ENCODE measurements around the gene GARNL3.

The GARNL3 gene

DNA sequence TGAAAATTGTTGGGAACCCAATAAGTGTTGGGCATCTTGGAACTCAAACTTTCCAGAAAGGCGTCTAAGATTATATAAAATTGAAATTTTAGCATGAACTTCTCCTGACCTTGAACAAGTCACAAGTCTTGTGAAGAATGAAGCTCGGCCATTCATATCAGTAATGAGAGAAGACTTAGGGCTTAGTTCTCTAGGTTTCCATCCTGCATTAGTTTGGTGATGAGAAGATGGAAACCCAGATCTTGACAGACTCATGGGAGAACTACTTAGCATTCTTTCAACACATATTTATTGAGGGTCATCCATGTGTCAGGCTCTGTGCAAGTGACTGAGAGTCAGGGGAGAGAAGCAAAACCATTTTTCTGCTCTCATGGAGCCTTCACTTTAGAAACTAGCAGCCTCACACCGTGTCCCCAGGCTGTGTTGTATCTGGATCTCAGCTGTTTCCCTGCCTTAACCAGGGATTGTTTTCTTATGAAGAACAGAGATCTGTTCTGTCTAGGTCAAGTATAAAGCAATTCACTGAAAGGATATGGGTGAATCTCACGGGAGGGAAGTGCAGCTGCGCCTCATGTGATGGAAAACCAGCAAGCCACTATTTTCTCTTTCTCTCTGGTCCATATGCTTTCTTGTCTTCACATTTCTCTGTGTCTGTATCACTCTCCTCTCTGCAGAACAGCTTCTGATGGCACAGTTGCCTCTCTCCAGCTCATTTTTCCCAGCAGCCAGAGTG lies 3.4 kb downstream of the GARNL3 start:
- no peak overlapping the region for H3K9ac ChIP-seq
- no peak overlapping the region for H3K4me3 ChIP-seq (ENCODE audit: low read depth, low read length)

GRCh38 chr9:127269449-127269848 lies 4.9 kb downstream of the GARNL3 start:
- H2AFZ ChIP-seq, result no peak overlapping the region
- H3K27me3 ChIP-seq (ENCODE audit: control insufficient read depth, insufficient read depth, low read length), result no peaks in the 10 kb centered on the region
- no peaks in the 10 kb centered on the region for H3K9me3 ChIP-seq (ENCODE audit: control insufficient read depth, low read length)
- no peaks in the 10 kb centered on the region for H3K36me3 ChIP-seq (ENCODE audit: control insufficient read depth, insufficient read depth, low read length)
- peaks cover 13% of the 10 kb centered on the region for H3K4me1 ChIP-seq
- H3K79me2 ChIP-seq, result no peaks in the 10 kb centered on the region
- H3K4me2 ChIP-seq (ENCODE audit: low read length), result no peak overlapping the region
- no peak overlapping the region for H3K27ac ChIP-seq
- TF ChIP-seq, protein P1, sequence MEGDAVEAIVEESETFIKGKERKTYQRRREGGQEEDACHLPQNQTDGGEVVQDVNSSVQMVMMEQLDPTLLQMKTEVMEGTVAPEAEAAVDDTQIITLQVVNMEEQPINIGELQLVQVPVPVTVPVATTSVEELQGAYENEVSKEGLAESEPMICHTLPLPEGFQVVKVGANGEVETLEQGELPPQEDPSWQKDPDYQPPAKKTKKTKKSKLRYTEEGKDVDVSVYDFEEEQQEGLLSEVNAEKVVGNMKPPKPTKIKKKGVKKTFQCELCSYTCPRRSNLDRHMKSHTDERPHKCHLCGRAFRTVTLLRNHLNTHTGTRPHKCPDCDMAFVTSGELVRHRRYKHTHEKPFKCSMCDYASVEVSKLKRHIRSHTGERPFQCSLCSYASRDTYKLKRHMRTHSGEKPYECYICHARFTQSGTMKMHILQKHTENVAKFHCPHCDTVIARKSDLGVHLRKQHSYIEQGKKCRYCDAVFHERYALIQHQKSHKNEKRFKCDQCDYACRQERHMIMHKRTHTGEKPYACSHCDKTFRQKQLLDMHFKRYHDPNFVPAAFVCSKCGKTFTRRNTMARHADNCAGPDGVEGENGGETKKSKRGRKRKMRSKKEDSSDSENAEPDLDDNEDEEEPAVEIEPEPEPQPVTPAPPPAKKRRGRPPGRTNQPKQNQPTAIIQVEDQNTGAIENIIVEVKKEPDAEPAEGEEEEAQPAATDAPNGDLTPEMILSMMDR (IDR thresholded peaks at IDR 0.05), result no peak
- H3K4me3 ChIP-seq (ENCODE audit: low read depth, low read length), result no peak overlapping the region
- no peak overlapping the region for H3K9ac ChIP-seq

More for the DNA sequence above, 3.4 kb downstream of the GARNL3 start:
- H3K9me3 ChIP-seq (ENCODE audit: control insufficient read depth, low read length), result no peaks in the 10 kb centered on the region
- peak overlapping the region; percentile 11 for H2AFZ ChIP-seq
- TF ChIP-seq, protein P1 (IDR thresholded peaks at IDR 0.05), result no peak
- no peak overlapping the region for H3K4me2 ChIP-seq (ENCODE audit: low read length)
- H3K27ac ChIP-seq, result peak overlapping the region; percentile 63
- peaks cover 19% of the 10 kb centered on the region for H3K4me1 ChIP-seq
- H3K79me2 ChIP-seq, result no peaks in the 10 kb centered on the region
- no peaks in the 10 kb centered on the region for H3K27me3 ChIP-seq (ENCODE audit: control insufficient read depth, insufficient read depth, low read length)
- no peaks in the 10 kb centered on the region for H3K36me3 ChIP-seq (ENCODE audit: control insufficient read depth, insufficient read depth, low read length)

- Histone ChIP-seq H3K36me3 (ENCODE audit: control insufficient read depth, insufficient read depth, low read length) (no peaks in the 10 kb centered on the region), H3K4me1 (peaks cover 4% of the 10 kb centered on the region), H3K27me3 (ENCODE audit: control insufficient read depth, insufficient read depth, low read length) (no peaks in the 10 kb centered on the region), H3K4me3 (ENCODE audit: low read depth, low read length) (no peak overlapping the region), H3K9ac (no peak overlapping the region), H3K79me2 (peaks cover 3% of the 10 kb centered on the region), H3K9me3 (ENCODE audit: control insufficient read depth, low read length) (no peaks in the 10 kb centered on the region), H2AFZ (no peak overlapping the region), H3K27ac (no peak overlapping the region), H3K4me2 (ENCODE audit: low read length) (no peak overlapping the region)
- TF ChIP-seq, protein P1 (IDR thresholded peaks at IDR 0.05), result no peak
Measured at GRCh38 chr9:127273326-127273725, 8.8 kb downstream of the GARNL3 start.

GRCh38 chr9:127277099-127277498 lies 12.5 kb downstream of the GARNL3 start:
- Histone ChIP-seq H3K9ac (no peak overlapping the region), H3K27ac (no peak overlapping the region), H3K4me1 (peaks cover under 1% of the 10 kb centered on the region), H3K4me3 (ENCODE audit: low read depth, low read length) (no peak overlapping the region), H3K4me2 (ENCODE audit: low read length) (no peak overlapping the region), H3K79me2 (peaks cover 3% of the 10 kb centered on the region), H3K36me3 (ENCODE audit: control insufficient read depth, insufficient read depth, low read length) (no peaks in the 10 kb centered on the region), H2AFZ (no peak overlapping the region), H3K9me3 (ENCODE audit: control insufficient read depth, low read length) (no peaks in the 10 kb centered on the region), H3K27me3 (ENCODE audit: control insufficient read depth, insufficient read depth, low read length) (no peaks in the 10 kb centered on the region)
- TF ChIP-seq, protein P1 (IDR thresholded peaks at IDR 0.05), result no peak

- no peaks in the 10 kb centered on the region for H3K9me3 ChIP-seq (ENCODE audit: control insufficient read depth, low read length)
- no peak overlapping the region for H3K27ac ChIP-seq
- H3K4me3 ChIP-seq (ENCODE audit: low read depth, low read length), result no peak overlapping the region
- TF ChIP-seq, protein P1 (IDR thresholded peaks at IDR 0.05), result no peak
- peaks cover 3% of the 10 kb centered on the region for H3K79me2 ChIP-seq
- H3K27me3 ChIP-seq (ENCODE audit: control insufficient read depth, insufficient read depth, low read length), result no peaks in the 10 kb centered on the region
- no peaks in the 10 kb centered on the region for H3K36me3 ChIP-seq (ENCODE audit: control insufficient read depth, insufficient read depth, low read length)
- H3K9ac ChIP-seq, result no peak overlapping the region
- no peak overlapping the region for H3K4me2 ChIP-seq (ENCODE audit: low read length)
- H3K4me1 ChIP-seq, result no peaks in the 10 kb centered on the region
- H2AFZ ChIP-seq, result no peak overlapping the region
Measured at GRCh38 chr9:127277770-127278169, 13.2 kb downstream of the GARNL3 start.

All from parathyroid adenoma (tissue), 2 donors.